GM18867 (cell line): ENCODE measurements around the gene HS6ST2.

Experiments used
- ATAC-seq: cut with Tn5 transposase; IDR thresholded peaks from one replicate; pipeline ENCODE4 v1.9.1; 2021; ENCODE audit warnings: mild to moderate bottlenecking, moderate library complexity; ENCODE audit not compliant: unreplicated experiment

HS6ST2 gene

DNA sequence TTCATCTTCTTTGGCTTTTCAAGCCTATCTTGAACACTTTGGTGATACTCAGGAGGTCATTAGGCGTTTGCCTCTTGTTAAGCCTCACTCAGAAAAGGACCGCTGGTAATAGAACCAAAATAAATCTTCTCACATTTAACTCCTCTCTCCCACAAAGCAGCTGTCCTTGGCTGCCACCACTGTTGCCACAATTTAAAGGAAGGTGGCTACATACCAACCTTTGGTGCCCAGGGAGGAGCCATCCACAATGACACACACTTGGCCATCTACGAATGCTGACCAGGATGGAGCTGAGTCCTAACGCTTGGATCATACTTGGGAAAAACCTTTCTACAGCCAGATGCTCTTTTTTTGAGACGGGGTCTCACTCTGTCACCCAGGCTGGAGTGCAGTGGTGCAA is 210.2 kb downstream of the HS6ST2 start:
- no peak for ATAC-seq

DNA sequence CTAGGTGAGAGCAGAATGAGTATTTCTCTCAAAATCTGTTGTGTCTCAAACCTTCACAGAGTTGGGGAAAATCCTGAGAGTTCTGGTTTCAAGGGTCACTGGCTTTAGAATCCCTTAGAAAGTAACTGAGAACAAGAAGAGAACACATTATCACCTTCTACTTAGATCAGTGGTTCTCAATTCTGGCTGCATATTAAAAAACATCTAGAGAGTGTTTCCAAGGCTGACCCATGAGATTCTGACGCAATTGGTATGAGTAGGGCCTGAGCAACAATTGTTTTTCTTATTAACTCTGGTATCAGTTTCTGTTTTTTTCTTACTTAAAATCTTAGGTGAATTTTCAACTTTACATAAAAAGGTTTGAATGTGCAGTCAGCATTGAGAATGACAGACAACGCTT is 212.8 kb downstream of the HS6ST2 start:
- ATAC-seq: no peak

DNA sequence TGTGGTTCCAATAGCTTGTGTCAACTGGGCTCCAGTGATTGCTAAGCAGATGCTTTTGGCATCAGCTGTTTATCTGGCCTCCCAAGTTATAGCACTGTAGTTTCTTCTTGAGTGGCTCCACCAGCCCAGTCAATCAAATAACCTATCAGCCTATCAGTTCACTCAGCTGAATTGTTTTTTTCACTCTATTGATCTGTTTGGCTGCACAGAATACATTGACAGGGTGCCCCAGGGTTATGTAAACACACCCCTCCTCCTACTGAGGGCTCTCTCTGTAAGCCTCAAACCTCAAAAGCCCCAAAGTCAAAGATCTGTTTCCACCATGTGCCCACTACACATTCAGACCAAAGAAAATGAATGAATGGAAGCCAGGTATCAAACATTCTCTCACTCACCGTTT is 214.0 kb downstream of the HS6ST2 start:
- peak; percentile 41 for ATAC-seq

DNA sequence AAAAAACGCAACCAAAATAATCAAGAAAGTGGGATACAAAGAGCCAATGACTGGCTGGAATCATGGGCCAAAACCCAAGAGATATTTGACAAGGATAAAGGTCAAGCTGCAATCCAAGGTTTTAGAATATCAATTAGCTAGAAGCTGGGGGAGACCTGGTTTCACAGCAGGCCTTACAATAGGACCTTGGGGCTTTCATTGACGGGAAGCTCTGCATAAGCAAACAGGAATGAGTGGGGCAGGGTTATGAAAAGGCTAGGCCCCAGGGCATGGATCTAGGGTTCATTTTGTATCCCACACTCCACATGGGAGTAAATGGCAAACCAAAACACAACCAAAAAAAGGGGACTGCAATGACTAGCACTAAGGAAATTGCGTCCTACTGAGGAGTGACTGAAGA is 215.3 kb downstream of the HS6ST2 start:
- no peak for ATAC-seq

DNA sequence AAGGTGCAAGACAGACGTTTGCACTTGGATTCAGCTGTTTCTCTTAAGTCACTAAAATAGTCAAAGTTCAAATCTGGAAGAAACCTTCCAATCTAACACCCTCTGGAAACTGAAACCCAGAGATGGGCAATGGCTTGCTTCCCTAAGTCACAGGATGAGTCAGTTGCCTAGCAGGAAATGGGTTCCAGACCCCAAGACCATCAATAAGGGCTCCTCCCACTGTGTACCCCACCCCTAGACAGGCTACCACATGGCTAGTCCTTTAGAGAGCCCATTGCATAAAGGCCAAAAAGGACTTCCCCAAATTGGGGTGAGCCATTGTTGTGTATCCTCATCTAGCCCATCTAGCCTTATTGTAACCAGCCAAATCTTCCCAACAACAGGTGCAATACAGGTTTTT is 216.2 kb downstream of the HS6ST2 start:
- ATAC-seq: no peak

DNA sequence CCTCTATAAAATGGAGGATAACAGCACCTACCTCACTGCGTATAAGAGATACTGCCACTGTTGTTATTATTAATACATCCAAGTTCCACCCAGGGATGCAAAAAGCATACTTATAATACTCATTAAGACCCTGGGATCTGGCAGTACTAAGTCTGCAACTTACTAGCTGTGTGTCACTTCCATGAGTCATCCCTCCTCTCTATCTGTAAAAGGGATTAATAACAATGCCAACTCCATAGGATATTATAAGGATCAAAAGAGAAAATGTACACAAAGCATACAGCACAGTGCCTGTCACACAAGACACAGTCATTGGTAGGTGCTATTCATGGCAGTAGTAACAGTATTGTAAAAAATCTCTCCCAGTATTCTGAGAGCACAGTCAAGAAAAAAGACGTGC is 216.7 kb downstream of the HS6ST2 start:
- no peak for ATAC-seq

DNA sequence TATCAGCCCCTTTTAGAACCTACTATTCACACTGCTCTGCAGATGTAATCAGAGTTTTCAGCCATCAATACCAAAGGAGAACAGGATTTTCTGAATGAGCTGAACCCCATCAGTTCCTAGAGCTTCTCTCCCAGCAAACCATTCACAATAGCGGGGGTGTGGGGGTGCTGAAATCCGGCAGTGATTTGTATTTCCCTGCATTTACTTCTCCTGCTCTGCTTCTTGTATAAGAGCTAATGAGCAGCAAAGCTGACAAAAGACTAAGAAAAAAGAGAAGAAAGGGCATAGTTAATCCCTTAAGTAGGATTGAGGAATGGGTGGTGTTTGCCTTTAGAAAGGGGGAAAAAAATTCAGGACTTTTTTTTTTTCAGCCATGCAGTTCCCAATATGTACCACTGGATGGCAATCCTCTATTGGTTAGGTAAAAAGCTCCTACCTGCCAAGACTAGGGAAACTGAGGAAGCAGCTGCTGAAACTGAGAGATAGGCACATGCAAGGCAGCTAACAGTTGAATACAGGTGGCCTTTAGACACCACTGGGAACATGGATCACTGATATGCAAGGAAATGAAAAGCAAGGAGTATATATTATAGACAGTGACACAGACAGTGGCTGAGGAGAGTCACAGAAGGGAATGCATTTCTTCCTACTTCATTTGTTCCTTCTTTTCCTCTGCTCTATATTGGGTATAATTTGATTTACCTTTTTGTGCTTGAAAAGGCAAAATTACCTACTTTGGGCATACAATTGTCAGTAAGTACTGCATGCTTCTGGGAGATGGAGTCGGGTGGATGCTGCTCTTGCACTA is 217.9 kb downstream of the HS6ST2 start:
- no peak for ATAC-seq

DNA sequence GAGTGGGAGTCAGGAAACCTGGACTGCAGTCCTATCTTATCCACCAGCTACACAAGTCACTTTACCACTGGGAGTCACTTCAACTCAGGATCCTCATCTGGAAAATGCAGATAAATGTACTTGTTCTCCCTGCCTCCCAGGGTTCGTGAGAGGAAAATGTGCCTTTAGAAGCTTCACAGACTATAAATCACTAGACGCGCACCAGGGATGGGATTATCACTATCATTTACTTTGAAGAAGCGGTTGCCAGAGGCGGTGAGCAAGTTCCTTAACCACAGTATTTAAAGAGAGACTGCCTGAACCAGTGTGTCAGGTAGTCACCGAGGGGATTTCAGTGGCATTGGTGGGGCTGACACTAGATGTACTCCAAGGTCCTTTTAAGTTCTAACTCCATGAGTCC is 219.5 kb downstream of the HS6ST2 start:
- ATAC-seq: no peak

DNA sequence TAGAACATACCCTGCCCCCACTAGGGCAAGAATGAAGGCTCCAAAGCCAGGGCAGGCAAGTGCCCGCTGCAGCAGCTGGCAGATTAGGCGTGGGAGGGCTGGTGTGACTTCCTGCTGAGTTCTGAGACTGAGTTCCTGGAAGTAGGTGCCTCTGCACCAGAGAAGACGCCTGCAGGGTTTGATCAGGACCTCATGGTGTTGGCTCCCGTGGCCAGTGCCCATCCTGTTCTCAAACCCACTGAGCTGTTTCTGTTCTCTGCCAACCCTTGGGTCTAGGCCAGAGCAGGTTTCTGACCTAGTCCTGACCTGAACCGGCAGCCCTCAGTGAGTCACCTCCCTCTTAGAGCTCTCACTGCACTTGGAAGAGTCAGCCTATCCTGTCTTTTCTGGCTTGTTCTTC is 220.7 kb downstream of the HS6ST2 start:
- peak; percentile 70 for ATAC-seq

DNA sequence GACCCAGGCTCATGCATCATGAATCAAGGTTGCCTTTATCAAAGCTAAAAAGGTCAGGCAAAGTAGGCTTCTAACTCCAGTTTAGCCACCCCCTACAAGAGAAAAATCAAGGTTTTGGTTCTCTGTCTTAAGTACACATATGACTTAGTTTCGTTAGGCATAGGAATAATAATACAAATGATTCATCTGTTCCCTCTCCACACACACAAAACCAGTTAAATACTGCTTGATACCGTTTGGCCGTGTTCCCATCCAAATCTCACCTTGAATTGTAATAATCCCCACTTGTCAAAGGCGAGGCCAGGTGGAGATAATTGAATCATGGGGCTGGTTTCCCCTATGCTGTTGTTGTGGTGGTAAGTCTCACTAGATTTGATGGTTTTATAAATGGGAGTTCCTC is 226.2 kb downstream of the HS6ST2 start:
- no peak for ATAC-seq

DNA sequence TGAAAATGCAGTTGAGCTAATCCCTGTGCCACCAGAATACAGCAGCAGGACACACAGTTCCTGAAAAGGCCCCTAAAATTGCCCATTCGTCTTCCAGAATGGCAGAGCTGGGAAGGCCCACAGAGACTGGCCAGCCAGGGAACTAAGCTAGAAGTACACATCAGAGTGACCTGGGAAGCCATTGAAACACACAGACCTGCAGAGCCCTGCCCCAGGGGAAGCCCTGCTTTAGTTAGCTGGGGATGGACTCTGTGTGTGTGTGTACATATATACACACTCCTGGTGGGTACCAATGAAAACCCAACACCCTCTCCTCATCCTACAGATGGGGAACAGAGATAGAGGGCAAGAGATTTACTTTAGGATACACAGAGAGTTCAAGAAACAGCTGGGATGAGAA is 227.7 kb downstream of the HS6ST2 start:
- no peak for ATAC-seq

DNA sequence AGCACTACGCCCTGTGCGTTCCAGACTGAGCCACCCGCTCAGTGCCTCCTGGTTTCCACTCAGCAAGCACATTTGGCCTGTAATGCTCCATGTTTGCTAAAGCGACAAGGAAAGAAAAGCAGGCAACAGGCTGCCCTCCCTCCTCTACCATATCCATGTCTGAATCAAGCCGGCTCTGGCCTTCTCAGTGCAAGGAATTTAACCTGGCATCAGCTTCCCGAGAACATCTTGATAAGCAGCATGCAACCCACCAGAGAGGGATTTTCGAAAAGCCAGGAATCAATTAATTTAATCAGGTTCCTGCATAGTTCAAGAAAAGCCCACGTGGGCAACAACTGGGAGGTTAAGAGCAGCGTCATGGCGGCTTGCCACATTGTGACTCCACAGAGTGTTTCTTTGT is 228.2 kb downstream of the HS6ST2 start:
- ATAC-seq: no peak

DNA sequence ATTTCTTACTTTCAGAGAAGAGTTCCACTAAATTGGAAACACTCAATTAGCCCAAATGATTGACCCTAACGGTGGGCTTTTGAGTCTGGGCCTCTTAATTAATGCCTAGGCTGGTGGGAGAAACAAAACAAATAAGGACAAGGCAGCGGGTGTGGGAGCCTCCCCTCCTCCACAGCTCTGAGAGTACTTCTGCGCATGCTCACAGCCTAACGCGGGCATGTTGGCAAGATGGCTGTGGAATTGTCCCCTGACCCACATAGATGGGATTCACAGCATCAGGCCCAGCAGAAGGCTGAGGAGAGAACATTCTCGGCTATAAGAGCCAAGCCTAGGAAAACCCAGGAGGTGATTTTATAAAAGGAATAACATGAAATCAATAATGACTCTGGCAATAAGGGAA is 230.1 kb downstream of the HS6ST2 start:
- ATAC-seq: no peak

DNA sequence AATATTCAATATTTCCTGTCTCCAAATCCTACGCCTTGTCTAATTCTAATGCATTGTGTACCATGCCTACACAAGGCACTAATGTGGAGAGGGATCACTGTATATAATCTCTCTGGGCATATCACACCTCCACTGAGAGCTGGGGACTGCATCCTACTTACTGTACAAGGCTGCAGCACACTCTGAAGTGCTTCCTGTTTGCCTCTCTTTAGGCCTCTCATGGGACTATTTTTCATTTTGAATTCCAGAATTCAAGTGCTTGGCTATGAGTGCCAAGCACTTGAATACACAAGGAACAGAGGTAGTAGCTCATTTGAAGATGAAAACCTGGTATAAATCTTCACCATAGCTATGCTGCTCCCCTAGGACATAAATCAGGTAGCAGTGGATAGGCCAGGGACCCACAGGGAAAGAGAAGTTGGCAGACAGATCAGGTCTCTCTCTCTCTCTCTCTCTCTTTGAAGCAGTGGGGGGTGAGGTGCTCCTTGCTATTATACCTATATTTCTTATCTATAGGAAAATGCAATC is 239.9 kb downstream of the HS6ST2 start:
- no peak for ATAC-seq

DNA sequence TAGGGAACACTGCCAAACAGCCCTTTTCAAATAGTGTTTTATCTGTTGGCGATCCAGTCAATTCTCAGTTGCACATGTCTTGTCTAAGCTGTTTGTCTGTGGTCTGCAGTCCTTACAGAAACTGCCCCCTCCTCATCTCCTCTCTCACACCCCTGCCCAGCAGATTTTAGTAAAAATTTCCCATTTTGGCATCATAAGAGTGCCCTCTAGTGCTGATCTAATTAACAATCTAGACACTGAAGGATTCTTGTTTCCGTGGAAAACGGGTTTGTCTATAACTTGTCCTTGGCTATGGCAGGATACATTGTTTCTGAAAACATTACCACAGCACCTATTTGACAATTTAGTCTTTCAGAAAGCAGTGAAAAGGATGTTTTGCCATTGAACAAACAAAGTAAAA is 242.4 kb downstream of the HS6ST2 start:
- no peak for ATAC-seq

DNA sequence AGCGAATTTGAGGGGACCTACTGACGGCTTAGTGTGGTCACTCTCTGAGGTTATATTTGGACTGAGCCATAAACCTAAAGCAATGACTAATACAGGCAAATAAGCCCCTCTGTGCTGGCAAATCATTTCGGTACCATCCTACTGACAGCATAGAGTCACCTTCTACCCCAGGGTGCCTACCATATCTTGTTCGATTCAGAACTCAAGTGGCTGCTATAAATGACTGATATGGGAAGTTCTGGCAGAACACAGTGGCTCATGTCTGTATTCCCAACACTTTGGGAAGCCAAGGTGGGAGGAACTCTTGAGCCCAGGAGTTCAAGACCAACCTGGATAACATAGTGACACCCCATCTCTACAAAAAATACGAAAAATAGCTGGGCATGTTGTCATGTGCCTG is 243.5 kb downstream of the HS6ST2 start:
- no peak for ATAC-seq

DNA sequence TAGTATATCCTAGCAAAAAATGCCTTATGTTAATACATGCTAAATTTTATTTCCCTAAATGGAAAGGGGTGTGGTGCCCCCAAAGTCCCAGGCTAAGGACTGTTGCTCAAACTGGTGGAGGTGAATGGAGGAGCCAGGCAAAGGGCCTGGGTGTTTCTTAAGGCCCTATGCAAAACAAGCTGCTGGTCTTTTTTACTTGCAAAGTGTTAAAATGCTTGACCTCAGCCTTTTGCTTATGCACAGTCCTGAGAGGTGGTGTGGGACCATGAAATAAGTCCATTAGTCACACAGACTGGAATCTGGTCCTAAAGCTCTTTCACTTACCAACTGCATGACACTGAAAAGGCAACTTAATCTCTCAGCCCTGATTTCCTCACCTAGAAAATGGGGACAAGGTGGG is 246.1 kb downstream of the HS6ST2 start:
- ATAC-seq: no peak

DNA sequence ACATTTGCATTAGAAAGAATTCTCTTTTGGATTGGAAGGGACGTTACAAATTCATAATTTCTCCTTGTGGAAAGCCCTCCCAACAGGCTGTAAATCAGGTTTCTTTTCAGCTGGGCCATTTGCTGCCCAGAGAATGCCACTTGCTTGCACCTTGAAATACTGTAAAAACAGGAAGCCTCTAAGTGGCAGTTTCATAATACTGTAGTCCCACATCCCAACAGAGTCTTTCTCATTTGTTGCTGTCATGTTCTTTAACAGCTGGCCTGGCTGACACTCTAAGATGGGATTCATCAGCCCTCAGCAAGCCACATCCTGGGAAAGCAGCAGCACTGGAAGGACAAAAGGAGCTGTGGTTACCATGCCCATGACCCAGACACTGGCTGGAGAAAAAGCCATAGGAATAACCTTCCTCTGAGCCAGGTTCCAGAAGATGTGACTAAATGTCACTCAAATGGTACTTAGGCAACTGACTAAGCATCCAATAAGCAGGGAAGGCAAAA is 247.7 kb downstream of the HS6ST2 start:
- ATAC-seq: no peak

DNA sequence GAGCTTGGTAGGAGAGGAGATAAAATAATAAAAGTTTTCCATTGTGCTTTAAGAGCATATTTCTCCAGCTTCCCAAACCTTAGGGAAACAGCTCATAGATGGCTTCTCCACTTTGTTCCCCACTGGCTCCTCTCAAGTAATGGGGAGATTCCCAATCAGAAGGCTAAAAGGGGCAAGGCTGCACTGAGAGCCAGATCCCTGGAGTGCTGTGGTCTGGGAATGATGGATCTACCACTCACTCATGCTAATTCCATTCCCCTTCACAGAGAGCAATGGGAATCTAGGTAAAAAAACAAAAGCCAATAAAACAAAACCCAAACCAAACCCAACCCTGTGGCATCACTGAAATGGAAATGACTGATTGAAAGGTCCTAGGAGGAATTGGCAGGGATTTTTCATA is 249.9 kb downstream of the HS6ST2 start:
- no peak for ATAC-seq

DNA sequence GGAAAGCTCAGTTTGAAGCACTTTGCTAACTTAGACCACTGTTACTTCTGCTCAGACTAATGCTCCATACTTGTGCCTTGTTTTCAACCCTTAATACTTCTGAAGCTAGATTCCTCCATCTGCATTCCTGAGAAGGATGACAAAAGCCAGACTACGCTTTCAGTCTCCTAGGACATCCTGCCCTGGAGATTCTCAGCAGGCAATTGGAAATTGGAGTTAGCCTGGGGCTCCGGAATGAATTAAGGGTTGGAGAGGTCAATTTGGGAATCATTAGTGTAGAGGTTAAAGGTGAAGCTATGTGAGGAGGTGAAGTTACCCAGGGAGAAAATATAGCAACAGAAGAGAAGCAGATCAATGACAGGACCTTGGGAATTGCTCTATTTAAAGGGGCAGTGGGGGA is 253.7 kb downstream of the HS6ST2 start:
- ATAC-seq: no peak

DNA sequence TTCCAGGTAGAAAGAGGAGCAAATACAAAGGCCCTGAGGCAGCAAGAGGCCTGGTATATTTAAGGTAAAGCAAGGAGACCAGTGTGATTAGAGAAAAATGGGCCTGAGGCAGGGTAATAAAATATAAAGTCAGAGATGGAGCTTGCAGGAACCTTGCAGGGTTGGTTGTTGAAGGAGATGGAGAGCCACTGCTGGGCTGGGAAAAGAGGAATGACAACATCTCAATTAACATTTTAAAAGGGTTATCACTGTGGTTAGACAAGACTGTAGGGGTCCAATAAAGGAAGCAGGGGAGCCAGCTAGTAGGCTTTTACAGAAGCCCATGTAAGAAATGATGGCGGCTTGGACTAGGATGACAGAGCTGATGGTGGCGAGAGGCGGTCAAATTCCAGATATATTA is 264.0 kb downstream of the HS6ST2 start:
- no peak for ATAC-seq

DNA sequence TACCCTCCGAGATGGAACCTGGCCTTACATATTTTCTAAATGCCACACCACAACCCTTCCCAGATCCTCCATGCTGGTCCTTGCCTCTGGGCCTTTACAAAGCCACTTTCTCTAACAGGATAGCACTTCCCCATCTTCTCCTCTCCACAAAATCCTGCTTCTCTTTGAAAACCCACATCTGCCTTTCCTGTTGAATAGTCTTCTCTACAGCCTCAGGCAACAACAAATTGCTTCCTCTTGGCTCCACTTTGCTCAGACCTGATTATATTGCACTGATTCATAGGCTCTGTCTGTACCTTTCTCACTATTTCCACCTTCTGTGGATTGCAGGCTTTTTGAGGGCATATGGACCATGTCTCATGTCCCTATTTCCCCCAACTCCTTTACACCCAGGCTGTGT is 265.9 kb downstream of the HS6ST2 start:
- no peak for ATAC-seq

DNA sequence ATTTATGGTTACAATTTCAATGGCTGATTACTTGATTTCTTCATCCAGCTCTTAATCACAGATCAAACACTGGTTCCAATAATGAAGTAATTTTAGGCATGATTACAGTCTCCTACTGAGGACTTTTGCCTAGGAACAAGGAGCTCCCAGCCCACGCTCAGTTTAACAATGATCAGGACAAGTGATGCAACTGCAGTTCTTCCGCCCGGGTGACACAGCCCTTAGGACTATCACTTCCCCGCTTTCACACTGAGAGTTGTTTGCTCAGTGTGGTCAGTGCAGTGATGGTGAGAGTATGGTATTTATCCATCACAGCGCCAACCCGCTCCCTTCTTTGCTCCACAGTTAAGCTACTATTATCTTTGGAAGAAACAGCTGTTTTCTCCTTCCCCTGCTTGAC is 266.4 kb downstream of the HS6ST2 start:
- no peak for ATAC-seq
